Measurements from ENCODE around the gene TIGD6. TPM values are rescaled to one million over a fixed set of nuclear protein-coding genes. Genes with fewer than 3 reads are reported as not detected.

TIGD6 gene
- total and polyA plus RNA-seq, 9 of the 15 experiments (the other 6 are each of a cell fraction or from before 2014, with no cell fraction given) = 1.8 to 6.3 (median 3.9) TPM

DNA sequence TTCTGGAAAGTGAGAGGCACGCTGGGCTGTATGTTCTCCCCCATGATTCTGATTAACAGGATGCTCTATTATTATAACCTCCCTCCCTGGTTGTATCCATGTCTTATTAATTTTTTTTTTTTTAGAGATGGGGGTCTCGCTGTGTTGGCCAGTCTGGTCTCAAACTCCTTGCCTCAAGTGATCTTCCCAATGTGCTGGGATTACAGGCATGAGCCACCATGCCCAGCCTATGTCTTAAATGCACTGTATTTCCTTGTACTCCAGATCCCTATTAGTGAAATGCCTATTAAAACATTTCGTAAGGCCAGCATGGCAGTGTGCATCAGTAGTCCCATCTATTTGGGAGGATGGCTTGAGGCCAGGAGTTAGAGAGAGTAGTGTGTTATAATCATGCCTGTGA lies 7.0 kb downstream of the TIGD6 start:
- no TSS peak for BruUV-seq (replicated peaks)
- in situ Hi-C loops (cut with MboI) = no loop called here

GRCh38 chr5:149990518-149991376 lies 9.7 kb downstream of the TIGD6 start:
- Histone ChIP-seq H3K9me3 (replicated peaks; ENCODE audit: control insufficient read depth, insufficient read depth, low read depth, low read length) (no peaks in the 10 kb centered on the region), H2AFZ (ENCODE audit: low read depth, low read length) (no peak overlapping the region), H3K36me3 (ENCODE audit: control insufficient read depth, insufficient read depth, low read length) (peaks cover 6% of the 10 kb centered on the region; the same call in 1 of the 3 replicates), H3K4me3 (no peak overlapping the region), H3K4me2 (ENCODE audit: insufficient read depth, low read length) (no peak overlapping the region), H3K4me1 (replicated peaks in 1 of 2; ENCODE audit: control insufficient read depth in 2 of 2, insufficient read depth in 2 of 2, low read length in 2 of 2) (no peaks in the 10 kb centered on the region; a peak in 2 of 5 replicates), H3K9ac (ENCODE audit: insufficient read depth in 1 of 2, low read depth in 2 of 2, low read length in 2 of 2) (no peak overlapping the region), H3K9me1 (ENCODE audit: control insufficient read depth, insufficient read depth, low read length) (no peaks in the 10 kb centered on the region), H4K20me1 (replicated peaks; ENCODE audit: control insufficient read depth, insufficient read depth, low read length) (no peaks in the 10 kb centered on the region), H3K27me3 (ENCODE audit: control insufficient read depth in 2 of 2, insufficient read depth in 2 of 2, low read length in 2 of 2) (no peaks in the 10 kb centered on the region), H3K79me2 (ENCODE audit: control insufficient read depth, insufficient read depth, low read length) (no peaks in the 10 kb centered on the region), H3K27ac (ENCODE audit: extremely low read depth, low read depth, low read length) (no peak overlapping the region)
- CTCF ChIA-PET (ENCODE audit: low intra/inter-chr PET ratio) = interaction anchor here (0.6 to 5.1 kb wide), 10 partner anchors 15 to 335 kb away, joined by 3 to 102 read pairs (median 4); no protein-coding TSS in a partner anchor
- BruUV-seq (replicated peaks) = no TSS peak
- peak; percentile 69 to 83 (median 73) for DNase-seq (ENCODE audit: extremely low read depth in 1 of 4, low spot score in 3 of 4)
- intact Hi-C loops (cut with micrococcal nuclease) (loop anchor here (1.0 to 5.0 kb wide), 5 partner anchors 28 to 353 kb away; no protein-coding TSS in a partner anchor), in situ Hi-C loops (cut with MboI) (no loop called here)
- POLR2A ChIA-PET = interaction anchor here (0.6 to 1.3 kb wide), 9 partner anchors 8 to 339 kb away, joined by 3 to 4 read pairs (median 3); partner anchors contain the start of genes HMGXB3 and TIGD6
- peak; percentile 88 for FAIRE-seq
- ATAC-seq = peak; percentile 92
- 55% methylated on average over 4 of the region's 4 CpGs for WGBS (ENCODE audit: insufficient coverage, low coverage, missing lambda C conversion rate)
- TF ChIP-seq FOXA3 (CRISPR knock-in tag; conservative IDR thresholded peaks at IDR 0.05 in 1 of 2, IDR thresholded peaks at IDR 0.05 in 1 of 2) (0 out of 4 replicates have a peak, but pooled peaks of 1 of the 2 experiments have one; percentile 43), RBM22 (IDR thresholded peaks at IDR 0.05; ENCODE audit: low read depth, low read length, poor library complexity, severe bottlenecking) (no peak), CREM (IDR thresholded peaks at IDR 0.05; ENCODE audit: low read depth) (peak; percentile 28; the same call in 1 of the 2 replicates), ZNF3 (CRISPR knock-in tag; IDR thresholded peaks at IDR 0.05) (no peak), RB1 (IDR thresholded peaks at IDR 0.05; ENCODE audit: low read depth) (peak; percentile 49; the same call in 1 of the 2 replicates), SNAPC5 (CRISPR knock-in tag; IDR thresholded peaks at IDR 0.05) (no peak), MYBL2 (IDR thresholded peaks at IDR 0.05; ENCODE audit: low read depth) (no peak), MYBL2 (CRISPR knock-in tag; IDR thresholded peaks at IDR 0.05; ENCODE audit: borderline replicate concordance) (no peak), PRMT5 (CRISPR knock-in tag; IDR thresholded peaks at IDR 0.05) (no peak), ZNF766 (CRISPR knock-in tag; conservative IDR thresholded peaks at IDR 0.05) (peak; percentile 90), CHCHD3 (CRISPR knock-in tag; IDR thresholded peaks at IDR 0.05) (no peak), CEBPG (CRISPR knock-in tag; IDR thresholded peaks at IDR 0.05) (no peak), CEBPG (tag; conservative IDR thresholded peaks at IDR 0.05 in 1 of 2, IDR thresholded peaks at IDR 0.05 in 1 of 2) (no peak)

More for the DNA sequence above, 7.0 kb downstream of the TIGD6 start:
- no peaks in the 10 kb centered on the region for H3K9me3 ChIP-seq (replicated peaks; ENCODE audit: control insufficient read depth, insufficient read depth, low read depth, low read length)
- WGBS (ENCODE audit: insufficient coverage, low coverage, missing lambda C conversion rate) = 51% methylated on average over 3 of the region's 3 CpGs
- H3K27me3 ChIP-seq (ENCODE audit: control insufficient read depth in 2 of 2, insufficient read depth in 2 of 2, low read length in 2 of 2) = no peaks in the 10 kb centered on the region
- TF ChIP-seq NR4A1 (CRISPR knock-in tag; IDR thresholded peaks at IDR 0.05) (no peak), NR4A1 (tag; IDR thresholded peaks at IDR 0.05) (no peak), ZNF121 (CRISPR knock-in tag; conservative IDR thresholded peaks at IDR 0.05) (peak; percentile 69), BRD9 (IDR thresholded peaks at IDR 0.05; ENCODE audit: low read depth, partially characterized antibody) (no peak), SRSF1 (IDR thresholded peaks at IDR 0.05; ENCODE audit: low read depth, low read length) (no peak), RBM25 (IDR thresholded peaks at IDR 0.05; ENCODE audit: low read depth, low read length, severe bottlenecking) (peak; percentile 43)
- no peaks in the 10 kb centered on the region for H3K9me1 ChIP-seq (ENCODE audit: control insufficient read depth, insufficient read depth, low read length)
- peaks cover 7% of the 10 kb centered on the region; the same call in 1 of the 3 replicates for H3K36me3 ChIP-seq (ENCODE audit: control insufficient read depth, insufficient read depth, low read length)
- ChIA-PET CTCF (ENCODE audit: low intra/inter-chr PET ratio) (no interaction called here), POLR2A (interaction anchor here (1.5 kb wide), 1 partner anchor 34 kb away, joined by 3 read pairs; no protein-coding TSS in a partner anchor)
- H3K4me1 ChIP-seq (replicated peaks in 1 of 2; ENCODE audit: control insufficient read depth in 2 of 2, insufficient read depth in 2 of 2, low read length in 2 of 2) = no peaks in the 10 kb centered on the region; a peak in 2 of 5 replicates
- no peaks in the 10 kb centered on the region for H4K20me1 ChIP-seq (replicated peaks; ENCODE audit: control insufficient read depth, insufficient read depth, low read length)
- H3K4me3 ChIP-seq = no peak overlapping the region
- 0 out of 3 replicates have a peak, but pooled peaks cover under 1% of the 10 kb centered on the region for H3K79me2 ChIP-seq (ENCODE audit: control insufficient read depth, insufficient read depth, low read length)
- no peak overlapping the region for H3K4me2 ChIP-seq (ENCODE audit: insufficient read depth, low read length)
- no peak overlapping the region for H2AFZ ChIP-seq (ENCODE audit: low read depth, low read length)
- ATAC-seq (no peak), DNase-seq (ENCODE audit: extremely low read depth in 1 of 4, low spot score in 3 of 4) (no peak), FAIRE-seq (no peak)
- no peak overlapping the region for H3K27ac ChIP-seq (ENCODE audit: extremely low read depth, low read depth, low read length)
- intact Hi-C loops (cut with micrococcal nuclease) = loop anchor here (5.0 kb wide), 1 partner anchor 141 kb away; no protein-coding TSS in a partner anchor
- H3K9ac ChIP-seq (ENCODE audit: insufficient read depth in 1 of 2, low read depth in 2 of 2, low read length in 2 of 2) = no peak overlapping the region
